HG02623 (cell line): ENCODE measurements around the gene OR10G2.
"Not testable (repeated sequence)": the region's sequence is repeated elsewhere in the genome, so short reads cannot be mapped to it uniquely, and the experiment has no call there.

ENCODE experiments used
- ATAC-seq: cut with Tn5 transposase; IDR thresholded peaks from one replicate; pipeline ENCODE4 v1.9.1; 2021; ENCODE audit warnings: moderate library complexity; ENCODE audit not compliant: unreplicated experiment

The OR10G2 gene, protein sequence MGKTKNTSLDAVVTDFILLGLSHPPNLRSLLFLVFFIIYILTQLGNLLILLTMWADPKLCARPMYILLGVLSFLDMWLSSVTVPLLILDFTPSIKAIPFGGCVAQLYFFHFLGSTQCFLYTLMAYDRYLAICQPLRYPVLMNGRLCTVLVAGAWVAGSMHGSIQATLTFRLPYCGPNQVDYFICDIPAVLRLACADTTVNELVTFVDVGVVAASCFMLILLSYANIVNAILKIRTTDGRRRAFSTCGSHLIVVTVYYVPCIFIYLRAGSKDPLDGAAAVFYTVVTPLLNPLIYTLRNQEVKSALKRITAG

DNA sequence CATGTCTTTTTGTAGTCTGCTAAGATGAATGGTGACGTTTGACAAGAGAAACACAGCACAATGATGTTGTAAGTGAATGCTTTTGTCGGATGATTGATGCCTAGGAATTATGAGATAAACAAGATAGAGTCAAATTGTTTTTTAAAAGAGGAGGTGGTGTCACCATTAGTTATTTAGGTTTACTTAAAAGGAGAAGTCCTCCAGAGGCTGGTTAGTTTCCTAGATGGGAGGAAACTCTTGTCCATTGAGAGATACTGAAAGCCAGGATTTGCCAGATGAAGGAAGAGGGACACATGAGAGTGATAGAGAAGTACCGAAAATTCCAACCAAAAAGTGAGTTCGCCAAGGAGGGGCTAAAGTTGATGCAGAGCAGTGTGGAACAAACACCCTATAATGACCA, at the start of gene OR10G2:
TSS of gene OR10G2 (minus strand) at position 101 of the 400 bp plus-strand sequence. CDS start at position 3, 98 bp downstream.
- no peak for ATAC-seq

DNA sequence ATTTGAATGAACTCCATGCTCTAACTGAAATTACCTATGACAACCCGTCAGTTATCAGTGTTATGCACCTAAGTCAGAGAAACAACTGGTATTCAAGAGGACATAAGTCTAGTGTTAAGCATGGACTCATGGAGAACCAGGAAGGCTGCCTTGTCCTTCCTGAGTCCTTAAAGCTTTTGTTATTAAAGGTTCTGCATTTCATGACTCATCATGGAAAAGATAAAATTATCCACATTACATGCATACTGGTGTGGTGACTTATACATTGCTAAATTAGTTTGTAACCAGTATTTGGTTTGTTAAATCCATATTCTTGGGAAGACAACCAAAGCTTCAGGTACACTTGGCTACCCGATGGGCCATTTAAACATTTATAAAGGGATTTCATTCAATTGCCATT, 45.3 kb upstream of the OR10G2 start:
- no peak for ATAC-seq

DNA sequence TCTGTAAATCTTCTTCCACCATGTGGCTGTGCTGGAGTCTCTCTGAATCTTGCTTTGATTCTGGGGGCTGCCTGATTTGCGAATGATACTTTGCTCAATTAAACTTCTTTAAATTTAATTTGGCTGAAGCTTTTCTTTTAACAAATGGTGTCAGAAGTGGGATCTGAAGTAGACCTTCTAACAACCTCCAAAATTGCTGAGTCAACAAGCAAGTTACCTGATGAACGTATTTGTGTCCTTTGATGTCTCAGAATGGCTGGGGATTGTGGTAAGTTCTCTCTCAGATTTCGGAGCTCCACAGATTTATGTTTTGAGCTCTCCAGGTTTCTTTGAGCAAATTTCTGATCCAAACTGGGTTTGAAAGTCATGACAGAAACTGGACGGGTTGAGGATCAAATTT, 40.8 kb upstream of the OR10G2 start:
- ATAC-seq, result no peak

DNA sequence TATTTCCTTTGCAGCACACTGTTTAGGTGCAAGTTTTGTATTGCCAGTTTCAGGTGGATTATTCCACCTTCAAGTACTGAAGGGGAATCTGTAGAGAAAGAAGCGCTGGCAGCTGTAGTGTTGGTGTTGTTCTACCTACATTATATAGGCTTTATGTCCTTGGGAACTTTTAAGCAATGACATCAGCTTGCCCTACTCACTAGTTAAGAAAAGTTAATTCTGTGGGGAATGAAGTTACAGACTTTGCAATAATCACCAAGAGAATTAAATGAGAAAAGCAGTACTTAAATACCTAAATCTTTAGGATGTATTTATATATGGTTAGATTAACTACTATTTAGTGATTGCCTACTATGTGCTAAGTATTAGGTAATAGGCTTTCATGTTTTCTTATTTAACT, 39.0 kb upstream of the OR10G2 start, which contains the start of gene OR4E1:
TSS of gene OR4E1 (minus strand) at position 101 of the 400 bp plus-strand sequence. CDS start 2,883 bp downstream, outside the sequence.
- ATAC-seq, result no peak

DNA sequence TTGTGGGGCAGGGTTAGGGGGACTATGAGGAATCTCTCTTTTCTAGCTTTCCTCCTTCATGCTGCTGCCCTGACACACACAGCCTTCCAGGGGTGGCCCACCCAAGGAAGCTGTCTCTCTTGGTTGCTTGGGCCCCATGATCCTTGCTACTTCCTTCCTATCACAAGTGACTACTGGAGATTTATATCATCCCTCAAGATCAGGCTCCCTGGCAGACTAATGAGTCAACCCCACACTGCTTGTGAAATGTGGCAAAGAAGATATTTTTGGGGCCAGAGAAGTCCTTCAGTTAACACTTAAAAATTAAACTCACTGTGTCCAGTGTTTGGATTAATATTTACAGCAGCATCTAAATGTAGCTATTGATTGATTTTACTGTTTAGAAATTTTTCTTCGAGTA, 37.4 kb upstream of the OR10G2 start:
- ATAC-seq, result no peak

DNA sequence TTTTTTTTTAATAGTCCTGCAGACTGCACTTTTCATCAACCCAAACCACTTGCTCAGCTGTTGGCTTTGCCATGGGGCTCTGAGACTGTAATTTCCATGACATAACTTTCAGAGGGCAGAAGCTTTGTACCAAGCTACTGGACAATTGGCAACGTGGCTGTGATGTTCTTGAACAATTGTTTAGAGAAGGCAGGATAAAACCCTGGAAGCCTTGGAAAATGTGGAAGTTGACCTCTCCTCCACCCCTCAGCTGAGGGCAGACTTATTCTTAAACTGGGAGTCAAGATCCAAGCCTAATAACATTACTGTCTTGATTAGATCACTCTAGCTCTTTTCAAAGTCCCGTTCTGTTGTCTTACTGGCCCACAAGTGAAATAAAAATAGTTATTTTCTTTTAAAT, 36.6 kb upstream of the OR10G2 start:
- ATAC-seq, result no peak

DNA sequence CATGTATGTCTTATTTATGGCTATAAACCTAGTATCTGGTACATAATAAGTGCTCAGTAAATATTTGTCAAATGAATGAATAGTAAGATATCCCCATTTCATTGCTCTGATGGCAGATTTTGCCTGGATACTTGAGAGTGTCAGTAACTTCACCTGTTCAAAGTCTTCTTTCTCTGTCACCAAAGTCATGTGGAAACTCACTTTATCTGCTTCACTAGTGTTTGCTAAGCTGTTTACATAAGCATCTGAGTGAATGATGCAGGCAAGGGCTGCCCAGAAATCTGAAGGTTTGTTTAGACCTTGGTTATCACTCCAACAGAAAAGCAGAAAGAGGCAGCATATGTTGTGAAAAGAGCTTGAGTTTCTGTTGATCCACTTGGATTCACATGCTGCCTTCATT, 34.5 kb upstream of the OR10G2 start:
- no peak for ATAC-seq

DNA sequence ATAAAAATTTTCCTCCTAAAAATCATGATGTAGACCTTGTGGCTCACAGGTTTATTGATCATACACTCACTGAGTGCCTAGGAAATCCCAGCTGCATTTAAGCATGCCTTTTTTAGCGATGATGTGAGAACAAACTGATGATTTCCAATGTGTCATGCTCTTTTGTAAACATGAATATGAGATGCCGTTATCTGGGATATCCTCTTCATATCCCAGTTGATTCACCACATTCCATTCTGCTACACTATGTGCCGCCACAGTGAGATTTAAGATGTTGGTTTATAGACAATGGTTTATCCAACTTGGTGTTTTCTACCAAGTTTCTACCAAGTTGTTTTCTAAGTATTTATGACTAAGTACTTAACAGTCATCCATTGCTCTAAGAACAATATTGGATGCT, 33.6 kb upstream of the OR10G2 start:
- ATAC-seq, result no peak

DNA sequence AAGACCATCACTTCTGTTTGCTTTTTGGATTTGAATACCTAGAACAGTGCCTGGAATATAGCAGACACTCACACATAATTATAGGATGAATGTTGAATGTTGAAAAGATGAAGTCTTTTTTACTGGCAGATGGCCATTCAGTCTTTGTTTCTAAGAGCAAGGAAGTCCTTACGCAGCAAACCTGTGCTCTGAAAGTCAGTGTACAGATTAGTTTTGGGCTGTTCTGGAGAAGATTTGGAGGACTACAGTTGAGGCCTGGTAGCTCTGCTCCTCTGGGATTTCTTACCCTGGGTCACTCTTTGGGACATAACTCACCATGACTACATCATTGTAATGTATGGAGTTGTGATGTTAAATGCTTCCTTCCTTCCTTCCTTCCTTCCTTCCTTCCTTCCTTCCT, 22.2 kb upstream of the OR10G2 start:
- no peak for ATAC-seq

DNA sequence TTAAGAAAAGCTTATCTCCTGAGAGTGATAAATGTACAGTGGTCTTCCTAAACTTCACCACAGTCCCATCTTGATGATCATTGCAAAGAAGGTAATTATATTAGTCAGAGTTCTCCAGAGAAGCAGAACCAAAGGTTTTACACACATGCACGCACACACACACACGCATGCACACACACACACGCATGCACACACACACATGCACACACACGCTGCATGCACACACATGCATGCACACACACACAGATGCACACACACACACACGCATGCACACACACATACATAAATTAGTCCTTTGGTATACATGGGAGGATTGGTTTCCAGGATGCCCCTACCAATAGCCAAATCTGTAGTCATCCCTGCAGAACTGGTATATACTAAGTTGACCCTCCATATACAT, 19.5 kb upstream of the OR10G2 start:
- ATAC-seq, result no peak

DNA sequence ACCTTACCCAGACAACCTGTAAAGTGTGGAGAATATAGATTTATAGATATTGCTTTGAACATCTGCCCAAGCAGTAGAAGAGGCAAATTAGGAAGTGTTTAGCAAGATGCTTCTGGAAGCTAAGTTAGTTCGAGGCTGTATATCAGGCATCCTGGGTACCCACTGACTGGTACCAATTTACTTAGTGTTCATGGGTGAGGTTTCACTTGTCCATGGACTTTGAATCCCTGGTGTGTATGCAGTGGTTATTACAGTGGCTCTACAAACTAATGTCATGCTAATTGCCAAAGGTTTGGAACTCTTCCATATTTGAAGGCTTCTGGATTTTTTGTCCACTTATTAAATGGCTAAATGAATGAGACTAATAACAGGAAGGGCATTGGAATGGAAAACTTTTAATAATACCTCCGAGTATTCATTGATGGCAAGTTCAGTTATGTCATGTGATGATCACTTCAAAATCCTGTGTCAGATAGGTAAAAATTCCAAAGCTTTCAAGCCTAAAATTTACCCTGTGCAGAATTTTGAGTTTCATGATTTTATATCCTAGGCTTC, 18.7 kb upstream of the OR10G2 start, which contains the start of gene OR4E2:
TSS of gene OR4E2 (plus strand) at position 505 of the 555 bp plus-strand sequence. CDS start 11,248 bp downstream, outside the sequence.
- ATAC-seq, result no peak

DNA sequence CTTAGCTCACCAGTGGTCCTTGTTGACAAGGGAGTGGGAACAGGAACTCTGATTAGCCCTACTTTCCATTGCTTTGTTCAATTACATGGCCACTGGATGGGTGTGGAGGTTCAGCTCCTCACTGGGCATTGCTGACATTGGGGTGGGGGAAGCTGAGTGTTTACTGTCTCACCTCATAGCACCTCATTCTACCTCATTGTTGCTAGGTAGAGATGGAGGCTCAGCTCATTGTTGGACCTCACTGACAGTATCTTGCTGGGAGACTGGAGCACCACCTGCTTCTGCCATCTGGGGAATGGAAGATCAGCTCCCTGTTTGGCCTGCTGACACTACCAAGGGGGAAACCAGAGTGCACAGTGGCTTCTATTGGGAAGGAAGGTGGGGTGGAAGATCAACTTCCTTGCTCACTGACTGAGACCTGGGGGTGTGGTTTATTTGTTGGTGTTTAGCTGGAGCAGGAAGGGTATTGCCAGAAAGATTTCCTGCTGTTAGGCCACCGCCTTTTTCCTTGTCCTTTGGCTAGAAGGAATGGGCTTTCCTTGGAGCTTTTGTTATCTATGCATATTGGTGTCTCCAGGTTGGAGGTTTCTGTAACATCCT, 17.6 kb upstream of the OR10G2 start:
- ATAC-seq, result no peak

DNA sequence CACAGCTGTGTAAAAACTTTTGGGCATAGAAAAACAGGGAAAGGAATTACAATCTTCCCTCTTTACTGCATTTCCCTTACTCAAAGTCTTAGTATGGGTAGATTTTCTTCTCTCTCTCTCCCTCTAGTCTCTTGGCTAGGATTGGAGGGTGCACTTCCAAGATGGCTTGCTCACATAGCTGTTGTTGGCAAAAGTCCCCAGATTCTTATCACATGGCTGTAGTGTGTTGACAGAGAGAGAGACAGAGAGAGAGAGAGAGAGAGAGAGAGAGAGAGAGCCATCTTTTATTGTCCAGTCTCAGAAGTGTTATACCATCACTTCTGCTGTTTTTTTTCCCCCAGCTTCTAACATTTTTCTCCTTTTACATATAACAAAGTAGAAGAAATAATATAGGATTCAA, 12.6 kb upstream of the OR10G2 start:
- ATAC-seq, result no peak

DNA sequence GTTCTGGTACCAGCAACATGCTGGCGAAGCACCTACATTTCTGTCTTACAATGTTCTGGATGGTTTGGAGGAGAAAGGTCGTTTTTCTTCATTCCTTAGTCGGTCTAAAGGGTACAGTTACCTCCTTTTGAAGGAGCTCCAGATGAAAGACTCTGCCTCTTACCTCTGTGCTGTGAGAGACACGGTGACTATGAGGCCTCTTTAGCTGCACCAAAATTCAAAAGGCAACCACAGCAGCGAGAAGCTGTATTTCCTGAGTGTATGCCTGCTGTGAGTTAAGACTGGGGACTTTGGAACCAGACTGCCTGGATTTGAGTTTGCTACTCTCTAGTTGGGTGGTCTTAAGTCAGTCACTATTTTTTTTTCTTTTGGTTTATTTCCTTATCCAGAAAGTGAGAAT, 8.7 kb upstream of the OR10G2 start:
- no peak for ATAC-seq

DNA sequence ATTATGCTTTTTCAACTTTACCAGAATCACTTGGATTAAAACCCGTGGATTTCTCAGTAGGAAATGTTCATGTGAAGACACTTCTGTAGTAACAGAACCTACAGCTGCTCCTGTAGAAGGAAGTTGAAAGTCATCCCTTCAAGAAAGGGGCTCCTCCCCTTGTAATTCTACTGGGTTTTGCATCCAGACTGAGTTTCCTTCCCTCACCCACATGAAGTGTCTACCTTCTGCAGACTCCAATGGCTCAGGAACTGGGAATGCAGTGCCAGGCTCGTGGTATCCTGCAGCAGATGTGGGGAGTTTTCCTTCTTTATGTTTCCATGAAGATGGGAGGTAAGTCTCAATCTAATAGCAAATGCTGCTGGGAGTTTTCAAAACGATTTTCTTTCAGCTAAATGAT, 7.9 kb upstream of the OR10G2 start:
- no peak for ATAC-seq

DNA sequence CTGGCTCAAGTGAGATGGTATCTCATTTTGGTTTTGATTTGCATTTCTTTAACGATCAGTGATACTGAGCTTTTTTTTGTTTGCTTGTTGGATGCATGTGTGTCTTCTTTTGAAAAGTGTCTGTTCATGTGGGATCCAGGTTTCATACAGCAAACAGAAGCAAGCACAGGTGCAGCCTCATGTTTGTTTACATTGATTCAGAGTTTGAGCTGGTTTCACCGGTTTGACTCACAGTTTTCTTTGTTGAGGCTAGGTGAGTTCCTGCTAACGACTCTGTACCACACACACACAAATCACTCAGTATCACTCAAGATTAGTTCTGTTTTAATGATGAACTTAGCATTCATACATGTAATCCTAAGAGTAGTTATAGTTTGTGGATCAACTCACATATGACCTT, 3.7 kb downstream of the OR10G2 start:
- no peak for ATAC-seq

DNA sequence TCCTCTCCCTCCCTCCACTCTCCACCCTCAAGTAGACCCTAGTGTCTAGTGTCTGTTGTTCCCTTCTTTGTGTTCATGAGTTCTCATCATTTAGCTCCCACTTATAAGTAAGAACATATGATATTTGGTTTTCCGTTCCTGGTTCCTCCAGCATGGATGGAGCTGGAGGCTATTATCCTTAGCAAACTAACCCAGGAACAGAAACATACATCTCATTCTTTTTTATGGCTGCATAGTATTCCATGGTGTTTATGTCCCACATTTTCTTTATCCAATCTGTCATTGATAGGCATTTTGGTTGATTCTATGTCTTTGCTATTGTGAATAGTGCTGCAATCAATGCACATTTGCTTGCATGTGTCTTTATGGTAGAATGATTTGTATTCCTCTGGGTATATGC, 4.2 kb downstream of the OR10G2 start:
- not testable (repeated sequence) for ATAC-seq

DNA sequence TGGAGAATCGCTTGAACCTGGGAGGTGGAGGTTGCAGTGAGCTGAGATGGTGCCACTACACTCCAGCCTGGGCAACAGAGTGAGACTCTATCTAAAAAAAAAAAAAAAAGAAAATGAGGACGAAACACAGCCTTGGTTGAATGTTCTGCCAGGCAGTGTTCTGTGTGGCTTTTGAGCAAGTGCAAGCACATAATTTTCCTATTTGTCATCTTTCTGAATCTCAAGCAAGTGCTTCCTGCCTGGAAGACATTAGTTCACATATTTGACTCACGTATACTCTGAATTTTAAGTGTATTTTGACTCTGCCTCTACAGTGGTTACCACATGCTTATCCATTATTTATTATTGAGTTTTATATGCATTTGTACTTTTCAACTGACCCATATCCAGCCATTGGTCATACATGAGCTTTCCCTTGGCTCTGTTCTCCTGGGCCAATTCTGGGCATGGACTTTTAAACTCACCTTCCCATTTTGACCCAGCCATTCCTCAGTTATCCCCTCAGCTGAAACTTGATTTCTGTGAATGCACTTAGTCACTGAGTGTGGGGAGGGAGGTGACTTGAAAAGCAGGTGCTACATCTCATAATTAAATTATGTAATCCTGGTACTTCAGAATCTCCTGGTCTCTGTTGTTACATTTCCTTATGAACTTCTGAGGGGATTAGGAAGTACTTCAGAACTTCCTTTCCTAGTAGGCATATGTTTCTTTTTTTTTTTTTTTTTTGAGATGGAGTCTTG, 8.1 kb downstream of the OR10G2 start:
- no peak for ATAC-seq

DNA sequence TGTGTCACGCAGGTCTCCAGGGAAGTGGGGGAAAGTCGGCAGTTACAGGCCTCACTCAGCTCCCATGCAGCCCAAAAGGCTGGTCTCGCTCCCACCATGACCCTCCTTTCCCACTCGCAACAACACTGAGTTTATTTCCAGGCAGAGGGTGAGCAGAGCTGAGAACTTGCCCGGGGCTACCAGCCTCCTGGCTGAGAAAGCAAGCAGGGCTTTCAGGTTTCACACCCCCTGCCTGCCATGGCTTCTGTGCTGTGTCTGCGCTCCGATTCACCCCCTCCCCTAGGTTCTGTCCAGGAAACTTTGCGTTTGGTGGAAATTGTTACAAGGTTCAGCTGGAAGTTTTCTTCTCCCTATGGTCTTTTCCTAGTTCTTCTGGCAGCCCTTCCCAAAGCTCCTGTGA, 17.1 kb downstream of the OR10G2 start:
- no peak for ATAC-seq

DNA sequence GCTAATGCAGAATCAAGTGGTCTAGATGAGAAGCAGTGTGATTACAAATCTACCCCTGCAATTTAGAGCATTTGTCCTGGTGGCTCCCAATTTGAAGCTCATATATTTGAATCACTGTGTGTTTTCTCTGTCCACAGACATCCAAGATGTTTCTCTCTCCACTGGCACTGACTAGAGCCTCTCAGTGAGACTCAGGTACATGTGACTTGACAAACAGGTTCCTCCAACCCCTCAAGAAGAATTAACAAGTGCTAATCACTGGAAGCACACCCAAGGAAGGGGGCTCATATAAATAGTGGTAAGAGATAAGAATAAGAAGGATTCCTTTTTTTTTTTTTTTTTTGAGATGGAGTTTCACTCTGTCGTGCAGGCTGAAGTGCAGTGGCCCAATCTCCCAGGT, 20.5 kb downstream of the OR10G2 start:
- ATAC-seq, result no peak

DNA sequence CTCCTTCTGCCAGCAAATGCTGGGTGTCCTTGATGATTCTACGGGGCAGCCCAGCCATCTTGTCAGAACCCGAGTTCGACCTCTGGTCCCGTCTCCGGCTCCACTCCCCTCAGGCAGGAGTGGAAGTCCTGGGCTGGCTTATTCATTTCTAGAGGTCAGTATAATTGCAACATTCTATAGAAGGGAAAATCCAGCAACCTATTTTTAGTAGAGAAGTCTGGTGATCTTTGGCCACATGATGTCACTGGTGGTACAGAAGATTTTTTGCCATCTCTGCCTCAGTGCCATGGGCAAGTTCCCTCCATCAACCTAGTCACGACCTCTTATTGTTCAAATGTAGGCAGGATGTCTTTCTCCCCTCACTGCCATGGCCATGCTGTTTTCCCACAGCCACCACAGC, 22.4 kb downstream of the OR10G2 start:
- no peak for ATAC-seq

DNA sequence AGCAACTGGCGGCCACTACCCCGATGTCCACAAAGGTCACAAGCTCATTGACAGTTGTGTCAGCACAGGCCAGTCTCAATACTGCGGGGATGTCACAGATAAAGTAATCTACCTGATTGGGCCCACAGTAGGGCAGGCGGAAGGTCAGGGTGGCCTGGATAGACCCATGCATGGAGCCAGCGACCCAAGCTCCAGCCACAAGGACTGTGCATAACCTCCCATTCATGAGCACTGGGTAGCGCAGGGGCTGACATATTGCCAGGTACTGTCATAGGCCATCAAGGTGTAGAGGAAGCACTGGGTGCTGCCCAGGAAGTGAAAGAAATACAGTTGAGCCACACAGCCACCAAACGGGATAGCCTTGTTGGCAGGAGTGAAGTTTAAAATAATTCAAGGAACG, 32.6 kb downstream of the OR10G2 start:
- not testable (repeated sequence) for ATAC-seq
